Measurements from ENCODE around the gene STOX2. TPM values are rescaled to one million over a fixed set of nuclear protein-coding genes. Genes with fewer than 3 reads are reported as not detected.

Gene STOX2
- total and polyA plus RNA-seq, 10 of the 15 experiments (the other 5 are each of a cell fraction or from before 2014, with no cell fraction given) = 0.01 to 1.2 (median 0.18) TPM; not detected in 4

DNA sequence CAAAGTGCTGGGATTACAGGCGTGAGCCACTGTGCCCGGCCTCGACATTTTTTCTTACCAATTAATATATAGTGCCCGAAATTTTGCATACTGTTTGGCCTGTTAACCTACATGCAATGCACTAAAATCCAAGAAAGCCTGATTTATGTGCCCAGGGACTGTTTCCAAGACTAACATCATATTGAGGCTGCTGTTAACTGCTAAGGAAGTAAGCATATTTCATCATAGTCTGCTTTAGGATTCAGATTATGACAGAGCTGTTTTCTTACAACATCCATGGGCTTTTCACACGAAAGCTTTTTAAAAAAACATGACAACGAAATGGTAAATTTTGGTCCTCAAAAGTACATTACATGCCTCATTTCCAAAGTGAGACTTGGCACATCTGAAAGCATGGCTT is 84.4 kb downstream of the STOX2 start:
- Histone ChIP-seq H3K4me2 (ENCODE audit: control insufficient read depth, insufficient read depth) (no peak overlapping the region), H3K27ac (ENCODE audit: control insufficient read depth, insufficient read depth) (no peak overlapping the region), H3K36me3 (ENCODE audit: control insufficient read depth in 2 of 2, insufficient read depth in 2 of 2, low read length in 1 of 2) (no peaks in the 10 kb centered on the region), H3K4me1 (ENCODE audit: control insufficient read depth, insufficient read depth, low read length) (no peaks in the 10 kb centered on the region), H3K27me3 (replicated peaks in 1 of 2; ENCODE audit: control insufficient read depth in 2 of 2, insufficient read depth in 2 of 2, low read length in 1 of 2) (no peaks in the 10 kb centered on the region; a peak in 2 of 4 replicates), H2AFZ (ENCODE audit: control insufficient read depth, low read depth, low read length) (no peak overlapping the region), H3K4me3 (no peak overlapping the region), H3K9ac (ENCODE audit: control insufficient read depth, insufficient read depth, low read length) (no peak overlapping the region), H4K20me1 (ENCODE audit: control insufficient read depth, insufficient read depth) (no peaks in the 10 kb centered on the region), H3K9me3 (replicated peaks; ENCODE audit: control insufficient read depth, insufficient read depth, low read length) (no peaks in the 10 kb centered on the region), H3K79me2 (ENCODE audit: control insufficient read depth, insufficient read depth, low read length) (no peaks in the 10 kb centered on the region)
- ChIA-PET CTCF (no interaction called here), POLR2A (no interaction called here), SMC1A (ENCODE audit: uncharacterized antibody, unreplicated experiment) (no interaction called here), RAD21 (ENCODE audit: unreplicated experiment) (no interaction called here)
- ATAC-seq (no peak), DNase-seq (ENCODE audit: low read depth, low spot score) (no peak), FAIRE-seq (no peak)
- in situ Hi-C loops (cut with MboI) (no loop called here), intact Hi-C loops (cut with micrococcal nuclease; ENCODE audit: unreplicated experiment) (no loop called here)
- TF ChIP-seq RAD51 (IDR thresholded peaks at IDR 0.05) (no peak), PML (IDR thresholded peaks at IDR 0.05; ENCODE audit: low read length) (no peak), RUNX3 (IDR thresholded peaks at IDR 0.05; ENCODE audit: low read length) (no peak), SMAD1 (IDR thresholded peaks at IDR 0.05; ENCODE audit: low read depth, partially characterized antibody) (no peak), CTCF (IDR thresholded peaks at IDR 0.05 in 2 of 3, conservative IDR thresholded peaks at IDR 0.05 in 1 of 3; ENCODE audit: control insufficient read depth in 2 of 3, extremely low read depth in 1 of 3, insufficient read depth in 1 of 3, low read depth in 3 of 3, low read length in 3 of 3) (no peak), EZH2 (IDR thresholded peaks at IDR 0.05; ENCODE audit: borderline replicate concordance, control insufficient read depth, low read depth, low read length) (no peak), RAD21 (IDR thresholded peaks at IDR 0.05; ENCODE audit: insufficient read depth, low read depth, low read length) (no peak), NRF1 (conservative IDR thresholded peaks at IDR 0.05; ENCODE audit: low read depth, low read length) (no peak), NR2C2 (IDR thresholded peaks at IDR 0.05; ENCODE audit: borderline replicate concordance, control insufficient read depth, insufficient read length, low read depth) (no peak), NFIC (IDR thresholded peaks at IDR 0.05; ENCODE audit: low read depth, low read length) (no peak)
- TF ChIP-seq, protein P1, sequence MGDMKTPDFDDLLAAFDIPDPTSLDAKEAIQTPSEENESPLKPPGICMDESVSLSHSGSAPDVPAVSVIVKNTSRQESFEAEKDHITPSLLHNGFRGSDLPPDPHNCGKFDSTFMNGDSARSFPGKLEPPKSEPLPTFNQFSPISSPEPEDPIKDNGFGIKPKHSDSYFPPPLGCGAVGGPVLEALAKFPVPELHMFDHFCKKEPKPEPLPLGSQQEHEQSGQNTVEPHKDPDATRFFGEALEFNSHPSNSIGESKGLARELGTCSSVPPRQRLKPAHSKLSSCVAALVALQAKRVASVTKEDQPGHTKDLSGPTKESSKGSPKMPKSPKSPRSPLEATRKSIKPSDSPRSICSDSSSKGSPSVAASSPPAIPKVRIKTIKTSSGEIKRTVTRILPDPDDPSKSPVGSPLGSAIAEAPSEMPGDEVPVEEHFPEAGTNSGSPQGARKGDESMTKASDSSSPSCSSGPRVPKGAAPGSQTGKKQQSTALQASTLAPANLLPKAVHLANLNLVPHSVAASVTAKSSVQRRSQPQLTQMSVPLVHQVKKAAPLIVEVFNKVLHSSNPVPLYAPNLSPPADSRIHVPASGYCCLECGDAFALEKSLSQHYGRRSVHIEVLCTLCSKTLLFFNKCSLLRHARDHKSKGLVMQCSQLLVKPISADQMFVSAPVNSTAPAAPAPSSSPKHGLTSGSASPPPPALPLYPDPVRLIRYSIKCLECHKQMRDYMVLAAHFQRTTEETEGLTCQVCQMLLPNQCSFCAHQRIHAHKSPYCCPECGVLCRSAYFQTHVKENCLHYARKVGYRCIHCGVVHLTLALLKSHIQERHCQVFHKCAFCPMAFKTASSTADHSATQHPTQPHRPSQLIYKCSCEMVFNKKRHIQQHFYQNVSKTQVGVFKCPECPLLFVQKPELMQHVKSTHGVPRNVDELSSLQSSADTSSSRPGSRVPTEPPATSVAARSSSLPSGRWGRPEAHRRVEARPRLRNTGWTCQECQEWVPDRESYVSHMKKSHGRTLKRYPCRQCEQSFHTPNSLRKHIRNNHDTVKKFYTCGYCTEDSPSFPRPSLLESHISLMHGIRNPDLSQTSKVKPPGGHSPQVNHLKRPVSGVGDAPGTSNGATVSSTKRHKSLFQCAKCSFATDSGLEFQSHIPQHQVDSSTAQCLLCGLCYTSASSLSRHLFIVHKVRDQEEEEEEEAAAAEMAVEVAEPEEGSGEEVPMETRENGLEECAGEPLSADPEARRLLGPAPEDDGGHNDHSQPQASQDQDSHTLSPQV (IDR thresholded peaks at IDR 0.05) = no peak
- BruUV-seq (replicated peaks) = no TSS peak
- WGBS (ENCODE audit: insufficient coverage, insufficient replicate concordance, low lambda C conversion rate, missing lambda C conversion rate) = 30% methylated on average over 6 of the region's 6 CpGs

All from GM12878 (cell line).